Measurements from ENCODE around the gene IFT80. TPM values are rescaled to one million over a fixed set of nuclear protein-coding genes. Genes with fewer than 3 reads are reported as not detected.

Gene IFT80
- total RNA-seq, 1 experiment from 2014 or later = 26.9 TPM

Small RNAs within 50 kb of the gene (microRNA-seq; reads per million reads assigned to microRNA genes)
- gene MIR15B (ENCODE audit: borderline number of aligned reads) (183 reads per million, percentile 72 among the genes with 10 or more reads in this experiment), gene MIR16-2 (ENCODE audit: borderline number of aligned reads) (185 reads per million, percentile 73 among the genes with 10 or more reads in this experiment)

Other genes with a start within 250 kb of the IFT80 start
- gene C3orf80, start 173.8 kb downstream of the IFT80 start, total RNA-seq (2021) = 0.41 to 0.66 TPM (median 0.66 TPM) in 3 replicates
- gene SMC4, start 425 bp upstream of the IFT80 start, total RNA-seq (2021) = 115 to 144 TPM (median 125 TPM) in 3 replicates
- 32.4 to 38.5 TPM (median 36.8 TPM) in 3 replicates for gene TRIM59, start 50.6 kb upstream of the IFT80 start, total RNA-seq (2021)
- 48.5 to 54.5 TPM (median 52.2 TPM) in 3 replicates for gene KPNA4, start 166.3 kb upstream of the IFT80 start, total RNA-seq (2021)

Measured in WTC11 (cell line).